ENCODE results near the gene IL2RG.
A peak's percentile ranks its signal among the peaks of the same experiment; 100 is the strongest.

Gene IL2RG

DNA sequence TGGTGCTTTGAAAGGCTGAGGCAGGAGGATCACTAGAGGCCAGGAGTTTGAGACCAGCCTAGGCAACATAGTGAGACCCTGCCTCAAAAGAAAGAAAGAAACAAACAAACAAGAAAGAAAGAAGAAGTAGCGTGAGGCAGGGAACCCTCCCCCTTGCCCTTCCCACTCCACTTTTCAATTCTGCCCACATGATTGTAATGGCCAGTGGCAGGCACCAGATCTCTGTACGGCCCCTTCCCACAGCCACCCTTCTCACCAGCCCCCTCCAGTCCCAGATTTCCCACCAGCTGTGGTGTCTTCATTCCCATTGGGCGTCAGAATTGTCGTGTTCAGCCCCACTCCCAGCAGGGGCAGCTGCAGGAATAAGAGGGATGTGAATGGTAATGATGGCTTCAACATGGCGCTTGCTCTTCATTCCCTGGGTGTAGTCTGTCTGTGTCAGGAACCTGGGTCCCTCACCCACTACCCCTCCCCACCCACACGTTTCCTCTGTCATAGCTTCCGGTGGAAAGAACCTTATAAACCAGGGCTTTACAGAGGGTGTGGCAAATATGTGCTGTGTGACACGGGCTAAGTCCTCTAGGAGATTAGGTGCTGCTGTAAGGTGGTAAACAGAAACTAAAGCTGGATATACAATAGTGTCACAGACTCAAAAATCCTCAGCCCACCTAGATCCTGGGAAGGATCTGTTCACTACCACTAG, at the start of gene IL2RG:
Gene IL2RG (minus strand): TSS at position 437 of the 703 bp plus-strand sequence. CDS start 38 bp downstream, at position 399.
- DNase-seq = peak; percentile 79

DNA sequence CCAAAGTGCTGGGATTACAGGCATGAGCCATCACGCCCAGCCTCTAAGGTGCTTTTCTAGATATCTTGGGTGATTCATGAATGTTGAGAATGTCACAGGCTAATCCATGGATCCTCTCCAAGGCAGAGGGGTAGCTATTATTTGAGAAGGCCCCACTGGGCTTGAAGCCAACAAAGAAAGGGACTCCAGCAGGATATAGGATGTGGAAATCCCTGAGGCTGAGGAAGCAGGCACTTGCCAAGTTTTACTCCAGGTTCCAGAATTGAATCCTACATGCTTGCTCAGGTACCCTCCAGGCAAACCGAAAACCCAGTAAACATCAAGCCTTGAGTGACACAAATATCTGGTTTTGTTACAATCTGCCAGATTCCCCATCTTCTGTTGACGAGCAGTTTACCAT, 49.1 kb upstream of the IL2RG start:
- no peak for DNase-seq

DNA sequence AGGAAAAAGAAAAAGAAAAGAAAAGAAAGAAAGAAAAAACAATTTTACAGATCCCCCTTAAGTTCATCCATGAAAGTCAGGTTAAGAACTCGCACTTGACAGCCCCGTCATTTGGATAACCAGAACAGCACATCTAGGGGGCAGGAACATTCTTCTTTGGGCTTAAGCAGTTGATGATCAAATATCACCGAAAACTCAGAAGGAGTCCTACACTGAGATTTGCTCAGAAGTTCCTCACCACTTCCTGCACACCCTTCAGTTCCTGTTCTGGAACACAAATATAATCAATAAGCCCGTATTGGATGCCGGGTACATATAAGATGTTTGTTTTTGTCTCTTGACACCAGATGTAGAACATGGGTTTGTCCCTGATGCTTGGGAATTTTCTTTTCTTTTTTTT, 48.0 kb upstream of the IL2RG start:
- DNase-seq = no peak

DNA sequence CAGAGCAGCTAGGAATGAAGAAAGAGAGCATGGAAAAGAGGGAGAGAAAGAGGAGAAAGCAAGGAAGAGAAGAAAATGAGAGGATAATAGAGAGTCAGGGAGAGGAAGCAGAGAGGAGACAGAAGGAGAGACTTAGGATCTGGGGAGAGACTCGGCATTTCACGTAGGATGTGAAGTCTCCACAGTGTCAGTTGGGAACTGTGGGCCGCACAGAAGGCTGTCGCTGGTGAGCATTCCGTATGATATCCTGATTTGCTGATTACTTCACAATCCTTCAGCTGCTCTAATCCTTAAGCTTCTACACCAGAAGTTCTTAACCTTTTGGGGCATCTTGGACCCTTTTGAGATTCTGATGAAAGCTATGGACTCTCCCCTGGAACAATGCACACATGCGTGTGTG, 47.2 kb upstream of the IL2RG start:
- no peak for DNase-seq

DNA sequence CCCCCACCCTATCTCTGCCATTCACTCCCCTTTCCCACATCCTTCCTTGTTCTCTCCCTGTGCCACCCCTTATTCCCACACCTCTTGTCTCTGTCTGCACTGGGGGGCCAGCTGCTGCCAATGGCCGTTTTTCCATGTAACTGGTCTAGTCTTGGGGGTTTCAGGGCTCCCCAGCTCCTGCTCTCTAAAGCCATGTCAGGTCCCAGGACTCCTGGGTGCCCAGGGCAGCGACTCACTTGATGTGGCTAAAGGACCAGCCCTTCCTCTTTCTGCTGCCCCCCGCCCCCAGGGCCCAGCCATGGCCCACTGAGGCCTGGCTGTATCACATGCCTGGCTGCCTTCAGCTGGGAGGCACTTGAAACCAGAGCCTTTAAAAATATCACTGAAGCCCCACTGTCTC, 43.3 kb upstream of the IL2RG start:
- DNase-seq = no peak

DNA sequence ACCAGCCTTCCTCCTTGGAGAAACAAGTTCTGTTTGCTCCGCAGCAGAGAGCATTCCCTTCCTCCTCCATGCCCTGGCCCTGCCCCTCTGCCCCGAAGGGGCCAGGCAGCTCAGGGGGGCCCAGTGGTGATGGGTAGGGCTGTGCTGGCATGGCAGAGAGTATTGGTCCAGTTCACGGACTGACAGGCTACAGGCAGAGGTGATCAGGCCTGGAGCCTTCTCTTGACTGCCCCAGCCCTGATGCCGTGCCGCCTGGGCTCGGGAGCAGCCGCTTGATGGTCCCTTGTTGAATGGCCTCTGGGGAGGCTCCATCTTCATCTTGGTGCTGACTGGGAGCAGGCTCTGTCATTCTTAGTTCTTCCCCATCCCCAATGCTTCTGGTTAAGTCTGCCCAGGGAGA, 42.8 kb upstream of the IL2RG start:
- DNase-seq = no peak

DNA sequence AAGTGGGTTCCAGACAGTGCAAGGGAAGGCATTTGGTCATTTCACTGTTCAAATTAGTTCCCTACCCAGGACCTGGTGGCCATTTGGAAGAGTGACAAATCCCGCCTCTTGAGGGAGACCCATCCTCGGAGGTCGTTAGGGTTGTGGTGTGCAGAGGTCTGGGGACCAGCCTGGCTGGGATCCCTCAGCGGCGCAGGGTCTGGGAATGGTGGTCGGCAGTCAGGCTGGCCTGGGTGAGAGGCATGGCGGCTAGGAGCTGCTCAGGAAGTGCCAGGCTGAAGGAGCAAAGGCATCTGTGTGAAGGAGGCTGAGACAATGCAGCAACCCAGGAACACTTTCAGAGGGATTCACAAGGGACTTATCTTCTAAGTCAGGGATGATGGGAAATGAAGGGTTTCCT, 40.0 kb upstream of the IL2RG start:
- DNase-seq = no peak

DNA sequence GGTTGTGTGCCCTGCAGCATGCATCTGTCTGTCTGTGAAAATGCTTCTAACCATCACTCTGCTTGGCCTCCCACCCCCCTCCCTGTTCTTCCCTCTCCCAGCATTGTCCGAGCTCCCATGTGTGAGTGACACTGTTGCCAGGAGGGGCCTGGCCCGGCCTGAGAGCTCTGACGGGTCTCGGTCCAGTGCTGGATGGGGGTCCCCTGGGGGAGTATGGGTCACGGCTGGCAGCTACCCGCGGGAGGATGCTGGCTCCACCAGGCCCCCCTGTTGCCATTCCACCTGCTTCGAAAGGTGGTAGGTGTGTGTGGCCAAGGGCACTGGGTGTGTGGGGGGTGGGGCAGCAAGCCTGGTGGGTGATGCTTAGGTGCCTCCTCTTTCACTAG, 36.9 kb upstream of the IL2RG start:
- DNase-seq = no peak

DNA sequence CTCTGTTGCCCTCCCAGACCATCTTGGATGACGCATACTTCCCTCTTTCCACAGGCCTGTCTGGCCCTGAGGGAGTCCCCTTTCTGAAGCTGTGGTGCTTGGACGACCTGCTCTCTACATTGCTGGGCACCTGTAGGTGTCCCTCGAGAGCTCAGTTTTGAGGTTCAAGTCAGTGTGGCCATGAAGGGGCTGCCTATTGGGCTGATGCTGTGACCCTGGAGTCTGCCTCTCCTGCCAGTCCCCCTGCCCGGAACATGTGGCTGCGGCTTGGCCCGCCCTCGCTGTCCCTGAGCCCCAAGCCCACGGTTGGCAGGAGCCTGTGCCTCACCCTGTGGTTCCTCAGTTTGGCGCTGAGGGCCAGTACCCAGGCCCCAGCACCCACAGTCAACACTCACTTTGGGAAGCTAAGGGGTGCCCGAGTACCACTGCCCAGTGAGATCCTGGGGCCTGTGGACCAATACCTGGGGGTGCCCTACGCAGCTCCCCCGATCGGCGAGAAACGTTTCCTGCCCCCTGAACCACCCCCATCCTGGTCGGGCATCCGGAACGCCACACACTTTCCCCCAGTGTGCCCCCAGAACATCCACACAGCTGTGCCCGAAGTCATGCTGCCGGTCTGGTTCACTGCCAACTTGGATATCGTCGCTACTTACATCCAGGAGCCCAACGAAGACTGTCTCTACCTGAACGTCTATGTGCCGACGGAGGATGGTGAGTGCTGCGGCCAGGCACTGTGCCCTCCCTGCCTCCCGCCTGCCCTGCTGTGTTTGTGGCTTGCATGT, 36.3 kb upstream of the IL2RG start:
- no peak for DNase-seq

DNA sequence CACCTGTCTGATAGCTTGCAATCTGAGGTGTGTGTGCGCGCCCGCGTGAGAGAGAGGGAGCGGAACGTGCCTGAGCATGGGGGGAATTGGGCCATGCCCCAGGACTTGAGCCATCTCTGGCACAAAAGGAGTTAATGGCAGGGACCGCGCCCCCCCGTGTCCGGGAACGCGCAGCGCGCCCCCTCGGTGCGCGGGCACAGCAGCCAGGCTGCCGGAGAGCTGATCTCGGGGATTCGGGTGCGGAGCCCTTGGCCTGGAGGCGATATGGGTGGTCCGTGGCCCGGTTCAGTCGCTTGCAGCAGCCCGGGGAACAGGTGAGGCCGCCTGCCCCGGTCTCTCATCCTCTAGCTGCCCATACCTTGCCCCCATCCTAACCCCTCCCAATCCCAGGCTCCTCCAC, 33.3 kb upstream of the IL2RG start, which contains the start of gene NLGN3:
Gene NLGN3 (plus strand): TSS at position 191 of the 400 bp plus-strand sequence. CDS start 2,909 bp downstream, outside the sequence.
- DNase-seq = no peak

DNA sequence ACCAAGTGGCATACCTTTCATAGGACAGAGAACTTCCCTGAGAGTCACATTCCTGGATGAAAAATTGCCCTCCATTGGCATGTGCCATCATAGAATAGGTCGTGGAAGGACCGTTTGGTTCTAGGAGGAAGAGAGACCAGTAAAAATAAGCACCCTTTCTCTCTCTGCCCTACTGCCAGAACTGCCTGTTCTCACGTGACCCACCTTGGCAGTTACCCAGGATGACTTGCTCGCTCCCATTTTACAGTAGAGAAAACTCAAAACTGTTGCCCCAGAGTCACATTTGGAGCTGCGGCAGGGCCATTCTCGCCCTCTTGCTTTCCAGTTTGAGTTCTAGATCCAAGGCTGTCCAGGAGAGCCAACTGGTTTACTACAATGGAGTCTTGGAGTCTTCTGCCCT, 32.1 kb upstream of the IL2RG start:
- DNase-seq = no peak

DNA sequence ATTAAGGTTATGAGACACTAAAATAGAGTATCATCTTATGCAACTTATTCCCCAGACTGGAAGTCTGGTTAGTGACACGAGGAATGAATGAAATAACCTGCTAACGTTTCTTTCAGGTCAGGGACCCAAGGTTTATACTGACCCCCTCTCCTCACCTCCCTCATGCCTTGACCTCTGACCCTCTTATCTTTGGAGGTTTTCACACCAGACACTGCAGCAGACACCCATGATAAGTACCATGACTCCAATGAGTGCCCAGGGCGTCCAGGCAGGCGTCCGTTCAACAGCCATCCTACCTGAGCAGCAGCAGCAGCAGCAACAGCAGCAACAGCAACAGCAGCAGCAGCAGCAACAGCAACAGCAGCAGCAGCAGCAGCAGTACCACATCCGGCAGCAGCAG, 29.1 kb upstream of the IL2RG start:
- no peak for DNase-seq

DNA sequence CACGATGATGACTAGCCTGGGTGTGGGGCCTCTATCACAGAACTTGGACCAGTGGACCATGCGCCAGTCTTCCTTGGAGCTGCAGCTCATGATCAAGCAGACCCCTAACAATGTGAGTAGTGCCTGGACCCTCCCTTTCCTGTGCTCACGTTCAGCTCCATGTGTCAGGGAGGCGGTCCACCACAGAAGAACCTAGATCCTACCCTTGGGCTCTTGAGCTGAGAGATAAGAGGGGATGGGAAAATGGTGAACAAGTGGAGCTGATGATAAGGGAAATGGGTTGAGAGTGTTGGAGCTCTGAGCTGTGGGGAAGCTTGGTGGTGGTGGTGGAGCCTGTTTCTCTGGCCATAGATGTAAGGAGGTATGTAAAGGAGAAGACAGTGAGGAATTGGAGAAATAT, 20.1 kb upstream of the IL2RG start:
- no peak for DNase-seq

DNA sequence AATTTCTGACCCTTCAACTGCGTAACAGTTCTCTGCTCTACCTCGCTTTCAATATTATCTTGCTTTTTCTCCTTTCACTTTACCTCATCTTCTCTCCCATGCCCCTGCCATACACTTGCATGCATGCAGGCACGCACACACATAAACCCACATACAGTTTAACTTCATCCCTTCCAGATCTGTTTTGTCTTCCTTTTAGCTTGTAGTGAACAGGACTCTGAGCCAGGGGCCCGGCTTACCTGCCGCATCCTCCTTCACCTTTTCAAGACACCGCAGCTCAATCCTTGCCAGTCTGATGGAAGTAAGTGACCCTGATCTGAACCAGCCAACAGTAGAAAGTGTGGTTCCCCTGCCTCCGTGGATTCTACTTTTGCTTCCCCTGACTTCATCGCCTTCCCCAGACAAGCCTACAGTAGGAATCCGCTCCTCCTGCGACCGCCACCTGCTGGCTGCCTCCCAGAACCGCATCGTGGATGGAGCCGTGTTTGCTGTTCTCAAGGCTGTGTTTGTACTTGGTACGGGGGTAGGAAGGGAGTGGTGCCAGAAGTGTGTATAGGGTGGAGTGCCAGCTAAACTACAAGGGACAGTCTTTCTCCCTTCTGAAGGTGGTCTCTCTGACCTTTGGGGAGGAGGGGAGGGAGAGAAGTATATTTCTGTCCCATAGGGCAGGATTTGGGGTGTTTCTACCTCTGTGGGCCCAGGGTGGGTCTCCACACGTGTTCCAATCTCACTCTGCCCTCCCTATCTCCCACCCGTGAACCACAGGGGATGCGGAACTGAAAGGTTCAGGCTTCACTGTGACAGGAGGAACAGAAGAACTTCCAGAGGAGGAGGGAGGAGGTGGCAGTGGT, 17.8 kb upstream of the IL2RG start:
- peak; percentile 77 for DNase-seq

DNA sequence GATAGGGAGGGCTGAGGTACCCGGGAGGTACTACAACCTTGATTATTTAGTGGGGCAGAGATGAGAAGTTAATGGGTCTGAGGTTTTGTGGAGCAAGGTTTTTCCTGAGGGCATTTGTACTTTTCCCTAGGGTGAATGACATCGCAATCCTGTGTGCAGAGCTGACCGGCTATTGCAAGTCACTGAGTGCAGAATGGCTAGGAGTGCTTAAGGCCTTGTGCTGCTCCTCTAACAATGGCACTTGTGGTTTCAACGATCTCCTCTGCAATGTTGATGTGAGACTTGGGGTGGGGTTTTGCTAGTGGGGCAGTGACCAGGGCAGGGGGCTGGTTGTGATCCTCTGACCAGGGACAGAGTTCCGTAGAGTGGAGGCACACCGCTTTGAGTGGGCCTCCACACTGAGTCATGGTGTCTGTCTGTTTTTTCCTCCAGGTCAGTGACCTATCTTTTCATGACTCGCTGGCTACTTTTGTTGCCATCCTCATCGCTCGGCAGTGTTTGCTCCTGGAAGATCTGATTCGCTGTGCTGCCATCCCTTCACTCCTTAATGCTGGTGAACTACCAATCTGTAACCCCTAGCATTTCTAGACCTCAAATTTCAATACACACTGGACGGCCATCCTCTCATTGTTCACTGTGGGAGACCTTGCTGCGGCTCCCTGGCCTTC, 16.9 kb upstream of the IL2RG start:
- no peak for DNase-seq

DNA sequence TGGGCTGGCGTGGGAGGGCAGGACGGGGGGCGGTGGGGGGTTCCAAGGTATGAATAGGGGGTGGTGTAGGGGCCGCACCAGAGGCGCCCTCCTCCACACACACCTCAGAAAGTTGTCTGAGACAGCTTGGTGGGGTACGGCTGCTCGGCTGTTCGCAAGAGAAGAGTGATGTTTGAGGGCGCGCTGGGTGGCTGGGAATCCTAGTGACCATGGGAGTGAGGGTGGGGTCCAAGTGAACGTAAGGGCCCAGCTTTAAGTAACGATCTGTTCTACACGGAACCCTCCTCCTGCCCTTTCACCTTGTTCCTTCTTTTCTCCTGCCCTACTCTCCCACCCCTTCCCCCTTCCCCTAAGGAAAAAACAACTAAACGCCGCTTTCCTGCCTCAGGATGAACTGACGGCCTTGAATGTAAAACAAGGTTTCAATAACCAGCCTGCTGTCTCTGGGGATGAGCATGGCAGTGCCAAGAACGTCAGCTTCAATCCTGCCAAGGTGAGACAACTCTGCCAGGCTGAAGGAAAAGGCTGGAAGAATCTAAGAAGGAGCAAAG, 7.7 kb upstream of the IL2RG start:
- no peak for DNase-seq

DNA sequence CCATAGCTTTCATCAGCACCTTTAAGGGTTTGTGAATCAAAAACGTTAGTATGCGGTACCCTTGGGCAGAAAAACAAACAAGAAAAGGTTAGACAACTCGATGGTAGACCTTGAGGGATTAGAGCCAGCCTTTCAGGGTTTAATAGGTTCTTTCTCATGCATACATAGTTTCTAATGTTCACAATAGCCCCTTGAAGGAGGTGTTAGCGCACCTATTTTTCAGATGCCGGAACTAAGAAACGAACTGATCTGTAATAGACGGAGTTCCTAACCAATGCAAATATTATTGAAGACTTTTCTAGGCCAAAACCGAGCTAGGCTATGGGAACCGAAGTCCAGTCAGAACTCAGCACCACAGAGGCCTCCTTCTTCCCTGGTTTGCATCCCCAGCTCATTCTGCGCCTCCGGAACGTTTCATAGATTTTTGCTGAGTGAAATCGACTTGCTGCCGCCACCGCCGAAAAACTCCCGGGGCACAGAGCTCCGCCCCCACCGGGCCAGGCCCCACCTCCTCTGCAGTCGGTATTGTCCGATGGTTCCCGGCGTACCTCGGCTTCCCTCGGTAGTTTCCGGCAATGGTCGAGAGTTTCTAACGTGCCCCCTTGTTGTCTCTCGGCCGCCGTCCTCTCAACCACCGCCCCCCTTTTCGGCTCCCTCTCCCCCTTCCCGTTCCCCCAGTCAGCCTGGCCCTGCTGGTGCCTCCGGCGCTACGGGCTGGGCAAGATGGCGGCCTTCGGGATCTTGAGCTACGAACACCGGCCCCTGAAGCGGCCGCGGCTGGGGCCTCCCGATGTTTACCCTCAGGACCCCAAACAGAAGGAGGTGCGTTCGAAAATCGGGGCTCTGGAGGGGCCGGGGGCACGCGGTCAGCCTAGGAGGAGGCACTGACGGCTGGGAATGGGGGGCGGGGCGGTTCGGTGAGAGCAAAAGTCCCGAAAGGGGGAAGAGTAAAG, 6.9 kb upstream of the IL2RG start, which contains the start of gene MED12:
Gene MED12 (plus strand): TSS at position 565 of the 953 bp plus-strand sequence. CDS start 159 bp downstream, at position 724.
- peak; percentile 89 for DNase-seq

DNA sequence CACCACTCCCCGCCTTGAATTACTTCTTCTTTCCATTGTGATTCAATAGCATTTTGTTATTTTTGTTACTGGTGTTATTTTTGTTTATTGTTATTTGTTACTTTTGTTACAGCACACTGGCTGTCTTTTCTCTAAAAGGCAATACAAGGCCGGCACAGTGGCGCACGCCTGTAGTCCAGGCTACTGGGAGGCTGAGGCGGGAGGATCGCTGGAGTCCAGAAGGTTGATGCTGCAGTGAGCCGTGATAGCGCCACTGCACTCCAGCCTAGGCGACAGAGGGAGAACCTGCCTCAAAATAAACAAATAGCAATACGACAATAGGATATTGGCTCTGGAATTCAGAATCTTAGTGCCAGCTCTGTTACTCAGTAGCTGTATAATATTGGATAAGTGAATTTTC, 6.0 kb upstream of the IL2RG start:
- no peak for DNase-seq

DNA sequence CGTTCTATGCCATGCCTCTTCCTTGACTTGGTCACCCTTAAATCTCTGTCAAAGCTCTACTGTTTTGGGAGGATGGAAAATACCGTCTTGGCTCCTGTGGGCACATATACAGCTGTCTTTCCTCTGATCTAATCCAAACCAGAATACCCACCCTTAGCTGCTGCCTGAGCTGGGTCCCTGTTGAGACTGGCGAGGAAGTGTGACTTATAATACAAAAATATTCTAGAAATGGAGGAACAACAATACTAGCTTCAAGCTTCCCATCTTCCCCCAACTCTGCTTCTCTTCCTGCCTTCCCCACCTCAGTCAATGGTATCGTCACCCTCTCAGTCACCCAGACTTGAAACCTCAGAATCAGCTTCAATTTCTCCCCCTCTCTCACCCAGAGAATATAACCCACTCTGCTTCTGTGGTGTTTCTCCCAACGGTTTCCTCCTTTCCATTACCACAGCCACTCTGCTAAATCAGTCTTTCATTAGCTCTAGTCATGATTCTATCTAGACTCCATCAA, 599 bp upstream of the IL2RG start:
- no peak for DNase-seq

DNA sequence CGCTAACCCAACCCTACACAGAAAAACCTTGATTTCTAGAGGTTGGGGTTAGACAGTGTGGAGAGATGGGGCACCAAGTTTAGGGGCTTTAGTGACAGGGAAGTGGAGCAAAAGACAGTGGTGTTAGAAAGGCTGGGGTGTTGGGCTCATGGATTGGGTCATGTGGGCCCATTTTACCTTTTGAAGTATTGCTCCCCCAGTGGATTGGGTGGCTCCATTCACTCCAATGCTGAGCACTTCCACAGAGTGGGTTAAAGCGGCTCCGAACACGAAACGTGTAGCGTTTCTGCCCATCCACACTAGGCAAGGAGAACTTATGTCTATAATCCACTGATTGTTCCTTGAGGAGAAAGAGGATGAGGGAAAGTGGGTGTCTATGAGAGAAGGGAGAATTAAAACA, 2.3 kb downstream of the IL2RG start:
- DNase-seq = no peak

DNA sequence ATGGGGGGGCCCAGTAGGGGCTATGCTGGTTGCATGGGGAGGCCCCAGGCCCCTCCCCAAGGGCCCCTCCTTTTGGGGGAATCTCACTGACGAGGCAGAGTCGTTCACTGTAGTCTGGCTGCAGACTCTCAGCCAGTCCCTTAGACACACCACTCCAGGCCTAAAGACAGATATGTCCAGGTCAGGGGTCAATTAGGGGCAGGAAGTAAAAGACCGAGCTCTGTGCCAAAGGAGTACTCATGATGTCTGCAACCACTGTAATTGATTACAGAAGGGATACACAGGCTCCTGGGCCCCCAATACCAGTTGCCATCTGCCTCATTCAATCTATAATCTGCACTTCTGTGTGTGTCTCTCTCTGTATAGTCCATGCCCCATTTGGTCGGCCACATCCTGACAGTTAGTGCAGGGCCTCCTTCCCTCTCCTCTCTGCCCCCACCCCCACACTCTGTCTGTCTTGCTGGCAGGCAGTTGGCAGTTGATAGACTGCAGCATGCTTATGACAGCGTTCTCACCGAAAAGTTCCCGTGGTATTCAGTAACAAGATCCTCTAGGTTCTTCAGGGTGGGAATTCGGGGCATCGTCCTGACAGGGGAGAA, 3.5 kb downstream of the IL2RG start:
- peak; percentile 59 for DNase-seq
